Putamen (tissue), 1 donor: Measurements from ENCODE around the gene RETREG1.

Experiments used
- DNase-seq: peaks from one replicate; pipeline ENCODE4 v3.0.0-alpha.2; 2016; ENCODE audit warnings: low spot score

Gene RETREG1

DNA sequence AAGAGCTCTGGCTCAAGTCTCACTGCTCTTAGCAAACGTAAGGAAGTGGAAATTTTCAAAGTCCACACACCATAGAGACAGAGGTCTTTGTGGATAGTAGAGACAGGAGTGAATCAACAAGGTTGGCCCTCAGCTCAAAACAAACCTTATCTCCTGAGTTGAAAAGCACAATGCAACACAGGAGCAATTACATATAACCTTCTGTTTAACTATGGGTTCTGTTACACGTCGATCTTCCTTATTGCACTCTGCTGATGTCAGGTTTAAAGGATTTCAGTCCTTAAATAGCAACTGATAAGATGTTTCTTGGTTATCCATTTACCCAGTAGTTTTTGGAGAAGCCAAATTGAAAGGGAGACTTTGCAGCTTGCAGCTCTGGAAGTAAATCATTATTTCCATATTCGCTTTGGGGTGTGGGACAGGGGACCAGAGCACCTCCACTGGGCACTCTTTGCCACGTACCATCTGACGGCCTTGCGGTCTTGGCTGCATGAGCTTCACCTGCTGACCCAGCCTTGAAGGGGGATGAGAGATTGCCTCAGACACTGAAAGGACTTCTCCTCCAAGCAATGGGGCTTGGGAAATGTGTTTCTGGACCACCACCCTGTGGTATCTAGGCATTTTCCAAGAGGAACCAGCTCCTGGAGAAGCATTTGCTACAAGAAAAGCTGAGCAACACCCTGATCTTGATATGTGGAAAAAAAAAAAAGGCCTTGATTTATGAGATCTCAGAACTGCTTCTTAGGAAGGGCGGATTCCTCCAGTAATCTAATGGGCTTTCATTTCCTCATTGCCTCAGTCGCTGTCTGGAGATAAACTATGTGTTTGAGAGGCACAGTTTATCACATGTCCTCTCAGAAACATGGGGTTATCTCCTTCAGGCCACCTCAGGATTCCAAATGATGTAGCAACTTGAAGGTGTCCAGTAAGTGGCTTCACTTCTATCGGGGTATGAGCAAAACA, 95.0 kb downstream of the RETREG1 start:
- DNase-seq, result no peak

DNA sequence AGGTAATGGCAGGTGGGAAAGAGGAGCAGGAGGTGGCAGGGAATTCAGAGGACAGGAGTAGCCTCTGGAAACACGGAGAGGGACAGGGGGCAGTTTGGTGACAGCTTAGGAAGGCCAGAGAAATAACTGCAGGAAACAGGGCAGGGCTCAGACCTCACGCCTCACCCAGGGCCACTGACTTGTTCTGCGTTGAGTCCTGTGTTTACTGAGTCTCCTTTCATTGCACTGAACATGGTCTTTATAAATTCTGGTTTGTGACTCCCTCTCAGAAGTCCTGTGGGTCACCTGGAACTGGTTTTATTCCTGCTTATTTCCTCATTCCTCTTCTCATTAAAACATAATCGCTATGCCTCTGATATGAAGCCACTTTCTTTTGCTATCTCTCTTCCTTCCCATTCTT, 96.0 kb downstream of the RETREG1 start:
- DNase-seq, result no peak

DNA sequence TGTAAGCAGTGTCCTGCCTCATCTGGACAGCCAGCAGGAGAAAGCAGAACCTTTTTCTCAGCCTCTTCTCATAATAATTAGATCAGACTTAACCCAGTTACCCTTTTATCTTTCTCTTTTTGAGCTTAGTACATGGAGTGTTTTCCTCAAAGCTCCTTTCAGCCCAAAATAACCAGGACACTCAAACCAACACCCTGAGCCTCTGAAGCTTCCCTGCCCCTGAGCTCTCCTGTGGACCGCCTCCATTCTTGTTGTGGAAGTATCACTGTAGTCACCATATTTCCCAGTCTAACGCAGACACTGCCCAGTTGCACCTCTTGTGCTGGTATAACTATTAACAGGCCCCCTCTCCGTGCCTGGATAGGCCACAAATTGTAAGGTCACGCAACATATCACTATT, 97.4 kb downstream of the RETREG1 start:
- DNase-seq, result no peak

DNA sequence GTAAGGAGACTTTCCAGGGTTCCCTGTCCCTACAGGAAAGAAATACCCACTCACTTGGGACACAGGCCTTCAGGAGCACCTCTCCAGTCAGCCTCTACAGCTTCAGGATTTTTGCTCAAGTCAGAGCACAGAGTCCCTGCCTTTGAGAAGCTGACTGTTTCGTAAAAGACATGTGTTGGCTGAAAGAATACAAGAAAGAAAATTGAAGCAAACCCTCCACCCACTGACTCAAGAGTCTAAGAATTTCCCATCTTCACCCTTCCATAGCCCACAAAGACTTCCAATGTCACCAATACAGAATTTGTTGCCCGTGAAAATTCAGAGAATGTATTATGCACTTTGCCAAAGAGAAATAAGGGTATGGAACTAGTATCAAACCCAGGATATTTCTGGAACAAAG, 98.2 kb downstream of the RETREG1 start:
- DNase-seq, result no peak

DNA sequence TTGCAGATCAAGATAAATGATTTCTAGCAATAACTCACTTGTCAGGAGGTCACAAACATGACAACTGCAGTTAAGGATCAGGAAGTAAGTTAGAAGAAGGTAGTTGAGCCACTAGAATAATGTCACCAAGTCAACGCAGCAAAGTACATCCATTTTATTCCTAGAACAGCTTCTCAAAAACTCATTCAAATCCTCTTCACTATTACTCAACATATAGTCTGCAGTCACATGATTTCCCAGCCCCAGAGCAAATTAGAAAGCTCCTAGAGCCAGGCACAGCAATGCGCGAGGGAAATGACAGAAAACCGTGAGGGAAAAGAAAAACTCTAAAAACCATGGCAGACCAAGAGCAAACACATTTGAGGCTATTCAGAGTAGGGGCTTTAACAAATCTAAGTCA, 101.3 kb downstream of the RETREG1 start:
- no peak for DNase-seq

DNA sequence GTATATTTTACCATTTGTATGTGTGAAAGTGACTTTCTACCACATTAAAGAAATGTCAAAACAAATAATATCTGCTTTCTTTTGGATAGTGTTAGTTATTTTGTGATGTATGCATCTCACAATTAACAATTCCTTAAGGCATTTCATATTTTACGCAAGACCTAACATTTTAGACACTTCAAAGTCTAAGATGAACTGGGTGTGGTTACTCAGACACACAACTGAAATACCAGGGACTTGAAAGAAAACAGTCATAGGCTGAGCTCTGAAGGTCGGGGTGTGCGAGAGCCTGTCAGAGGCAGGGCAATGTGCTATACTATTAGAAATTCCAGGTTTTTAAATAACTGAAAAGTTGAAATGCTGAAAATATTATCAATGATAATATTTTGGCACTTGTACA, 106.7 kb downstream of the RETREG1 start:
- no peak for DNase-seq

DNA sequence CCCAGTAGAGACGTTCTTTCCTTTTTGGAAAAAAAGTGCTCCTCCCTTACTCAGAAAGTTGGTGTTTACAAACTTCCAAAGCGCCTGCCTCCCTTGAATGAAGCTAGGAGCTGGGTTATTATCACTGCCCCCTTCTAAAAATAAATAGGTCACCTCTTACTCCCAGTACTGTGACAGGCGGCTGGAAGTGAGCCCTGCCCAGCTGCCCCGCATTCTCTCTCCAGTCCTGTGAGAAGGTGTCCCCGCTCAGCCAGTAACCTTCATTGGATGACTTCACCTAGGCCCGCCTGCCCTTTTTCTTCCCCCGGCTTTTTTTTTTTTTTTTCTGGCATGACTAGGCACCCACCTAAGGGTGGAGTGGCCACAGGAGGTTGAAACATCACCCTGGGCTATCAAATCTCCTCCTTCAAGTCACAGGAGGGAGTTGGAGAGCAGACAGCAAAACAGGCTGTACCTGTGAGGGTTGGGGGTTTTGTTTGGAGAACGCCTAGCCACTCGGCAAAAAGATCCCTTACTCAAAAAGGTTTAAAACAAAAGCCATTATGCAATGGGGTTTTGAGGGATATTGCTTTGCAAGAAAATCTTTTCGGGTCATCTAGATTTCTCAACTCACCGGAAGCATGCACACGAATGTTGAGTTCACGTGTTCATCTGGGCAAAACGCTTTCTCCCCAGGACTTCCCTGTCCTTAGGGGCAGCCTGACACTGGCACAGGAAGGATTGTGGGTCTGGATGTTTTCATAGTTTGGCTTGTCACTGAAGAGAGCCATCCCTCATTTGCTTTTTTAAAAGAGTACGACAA, 107.9 kb downstream of the RETREG1 start:
- no peak for DNase-seq

DNA sequence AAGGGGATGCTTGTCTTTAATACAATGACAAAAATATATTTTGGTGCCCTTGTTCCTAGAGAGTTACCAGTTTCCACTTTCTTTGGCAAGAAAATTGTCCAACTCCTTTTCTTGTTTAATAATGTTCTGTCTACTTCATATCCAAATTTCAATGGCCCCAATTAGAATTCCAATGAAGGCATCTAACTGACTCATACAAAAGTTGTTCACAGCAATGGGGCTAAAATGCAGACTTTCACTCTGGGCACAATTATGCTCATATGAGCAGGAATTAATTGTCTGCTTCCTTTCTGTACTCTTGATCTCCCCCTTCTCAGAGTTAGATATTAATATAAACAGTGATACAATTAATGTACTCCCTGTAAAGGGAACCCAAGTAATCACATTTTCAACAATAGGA, 109.1 kb downstream of the RETREG1 start:
- no peak for DNase-seq

DNA sequence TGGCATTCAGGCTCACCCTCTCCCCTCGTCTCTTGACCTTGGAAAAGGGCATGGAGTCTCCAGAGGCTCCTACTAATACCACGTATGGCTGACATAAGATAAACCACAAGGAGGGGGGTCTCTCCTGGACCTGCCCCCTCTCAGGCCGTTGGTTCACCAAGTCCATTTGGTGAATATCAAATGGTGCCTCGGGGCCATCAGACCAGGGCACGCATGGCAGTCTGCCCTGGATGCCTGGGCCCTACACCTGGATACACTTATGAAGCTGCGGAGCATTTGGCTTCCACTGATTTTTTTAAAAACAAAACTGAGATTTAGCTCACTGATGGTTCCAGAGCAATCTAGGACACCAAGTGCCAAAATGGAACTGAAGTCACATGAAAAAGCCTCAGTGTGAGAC, 110.9 kb downstream of the RETREG1 start:
- DNase-seq, result no peak

DNA sequence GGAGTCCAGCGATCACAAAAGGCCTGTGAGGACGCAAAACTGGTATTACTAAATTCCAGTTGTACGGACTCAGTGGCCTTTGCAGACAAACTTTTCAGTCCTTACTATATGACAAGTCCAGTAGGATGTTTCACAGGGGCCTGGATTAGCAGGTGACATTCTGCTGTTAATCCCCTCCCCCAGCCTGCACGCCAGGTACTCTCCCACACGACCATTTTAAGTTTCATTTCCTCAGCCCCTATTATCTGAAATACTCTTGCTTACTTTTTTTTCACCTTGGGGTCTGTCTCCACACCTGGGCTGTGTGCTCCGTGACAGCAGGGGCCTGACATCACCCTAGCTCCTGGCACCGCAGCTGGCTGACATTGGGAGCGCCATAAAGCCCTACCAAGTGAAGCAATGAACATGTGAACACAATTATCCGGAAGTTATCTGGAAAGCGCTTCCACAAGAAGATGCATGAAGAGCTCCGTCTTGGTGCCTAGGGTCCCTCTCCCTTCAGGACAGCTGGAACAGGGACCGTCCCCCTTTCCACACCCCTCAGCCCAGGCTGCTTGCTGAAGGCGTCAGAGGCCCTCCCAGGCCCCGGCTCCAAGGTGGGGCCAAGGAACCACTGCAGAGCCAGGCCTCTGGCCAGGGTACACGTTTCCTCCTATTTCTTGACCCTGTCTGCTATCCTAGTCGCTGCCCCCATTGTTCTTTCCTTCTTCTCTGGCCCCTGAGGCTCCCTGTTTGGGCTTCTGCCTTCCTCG, 111.5 kb downstream of the RETREG1 start:
- DNase-seq, result no peak

DNA sequence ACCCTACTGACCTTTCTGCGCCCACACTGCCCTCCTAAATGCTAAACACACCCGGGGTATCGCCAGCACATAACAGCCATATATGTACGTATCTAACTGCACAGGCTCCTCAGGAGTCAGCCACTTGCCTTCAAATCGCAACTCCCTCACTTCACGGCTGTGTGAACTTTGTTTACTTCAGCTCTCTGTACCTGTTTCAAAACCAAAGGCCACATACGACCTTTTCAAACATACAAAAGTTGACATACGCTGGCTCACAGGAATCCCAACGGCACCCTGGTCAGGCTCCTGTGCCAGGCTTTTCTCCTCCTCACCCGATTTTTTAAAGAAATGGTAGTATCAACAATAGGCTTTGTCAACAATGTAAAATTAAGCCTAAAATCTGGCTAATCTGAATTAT, 112.2 kb downstream of the RETREG1 start:
- no peak for DNase-seq

DNA sequence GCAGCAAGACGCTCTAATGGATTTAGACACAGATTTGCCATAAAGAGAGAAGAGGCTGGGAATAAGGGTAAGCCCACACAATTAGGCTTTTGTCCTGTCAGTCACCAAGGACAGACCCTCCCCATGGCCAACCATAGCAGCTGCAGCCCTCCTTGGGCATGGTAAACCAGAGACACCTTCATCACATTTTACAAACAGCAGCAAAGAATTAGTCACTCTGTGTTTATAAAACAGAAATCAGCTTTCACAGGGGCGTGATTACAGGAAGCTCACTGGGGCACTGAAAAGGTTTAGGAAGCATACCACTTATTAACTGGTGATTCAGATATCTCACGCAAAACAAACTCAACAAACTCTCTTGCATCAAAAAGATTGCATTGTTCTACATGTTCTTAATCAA, 113.9 kb downstream of the RETREG1 start:
- no peak for DNase-seq

DNA sequence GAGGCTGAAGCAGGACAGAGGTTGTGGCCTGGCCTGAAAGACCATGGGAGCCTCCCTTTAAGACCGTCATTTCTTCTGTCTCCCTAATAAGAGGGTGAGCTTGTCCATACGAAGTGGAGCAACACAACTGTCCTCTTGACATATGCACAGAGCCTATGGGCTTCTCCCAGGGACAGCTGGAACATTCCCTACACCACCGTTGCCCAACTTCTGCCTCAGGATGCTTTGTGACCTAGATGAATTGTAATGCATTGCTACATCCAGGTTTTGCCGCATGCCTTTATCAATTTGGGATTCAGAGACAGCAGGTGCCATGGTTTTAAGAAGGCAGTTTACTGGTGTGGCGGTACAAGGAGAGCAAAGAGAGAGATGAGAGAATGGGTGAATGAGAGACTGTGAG, 116.8 kb downstream of the RETREG1 start:
- DNase-seq, result no peak

DNA sequence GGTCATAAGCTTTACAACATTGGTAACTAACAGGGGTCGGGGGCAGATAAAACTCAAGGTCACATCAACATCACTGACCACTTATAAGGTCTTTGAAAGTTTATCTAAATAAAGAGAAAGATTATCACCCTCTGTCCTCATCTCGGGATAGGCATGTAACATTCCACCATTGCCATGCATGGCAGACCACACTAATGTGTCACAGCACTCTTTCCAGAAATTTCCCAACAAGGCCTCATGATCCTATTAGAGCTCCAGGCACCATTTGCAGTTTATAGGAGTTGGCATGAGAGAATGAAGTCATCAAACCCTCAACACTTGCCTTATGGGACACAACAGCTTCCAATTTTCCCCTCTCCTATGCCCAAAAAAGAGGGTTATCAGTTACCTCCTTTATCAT, 119.3 kb downstream of the RETREG1 start:
- no peak for DNase-seq

DNA sequence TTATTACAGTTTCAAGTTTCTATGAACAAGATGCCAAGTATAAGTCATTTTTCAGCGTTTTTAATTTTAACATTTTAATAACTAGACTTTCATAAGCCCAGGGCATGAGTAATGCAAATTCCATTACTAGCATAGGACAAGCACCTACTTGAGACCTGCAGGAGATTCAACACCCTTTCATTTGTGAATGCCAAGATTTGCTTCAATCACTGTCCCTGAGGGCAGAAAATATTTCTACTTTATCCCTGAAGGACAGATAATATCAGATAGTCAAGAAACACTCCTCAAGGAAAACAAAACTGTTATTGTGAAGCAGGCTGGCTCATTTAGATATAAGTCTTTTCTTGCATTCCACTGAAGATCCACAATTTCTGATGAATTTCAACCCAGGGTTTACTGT, 123.5 kb downstream of the RETREG1 start:
- no peak for DNase-seq

DNA sequence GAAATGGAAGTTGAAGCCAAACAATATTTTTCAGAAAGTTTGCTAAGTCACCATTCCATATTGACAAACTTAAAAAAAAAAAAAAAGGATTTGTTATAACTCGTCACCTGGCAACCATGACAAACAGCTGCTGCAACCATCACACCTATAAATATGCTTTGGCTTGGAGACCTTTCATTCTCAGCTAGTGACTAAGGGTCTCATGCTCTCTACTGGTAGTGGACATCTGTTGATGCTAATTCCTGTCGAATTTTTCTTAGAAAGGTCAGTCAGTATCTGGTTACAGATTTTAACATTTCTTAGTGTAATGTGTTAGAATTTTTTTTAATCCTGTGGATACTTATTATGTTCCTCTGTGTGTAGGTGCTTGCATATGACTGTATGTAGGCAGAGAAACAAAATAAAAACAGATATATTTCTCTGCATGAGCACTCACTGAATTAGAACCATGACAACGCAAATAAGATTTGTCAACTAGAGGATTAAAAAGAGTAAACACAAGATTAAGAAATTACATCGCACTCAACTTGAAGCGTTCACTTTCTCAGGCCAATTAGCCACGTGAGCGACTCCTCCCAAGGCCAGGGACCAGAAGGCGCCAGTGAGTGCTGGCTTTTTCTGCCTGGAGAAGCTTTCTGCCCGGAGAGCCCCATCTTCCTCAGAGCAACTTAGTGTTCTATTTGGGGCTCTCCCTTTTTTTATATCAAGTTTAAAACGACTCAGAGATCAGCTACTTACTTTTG, 124.2 kb downstream of the RETREG1 start:
- no peak for DNase-seq

DNA sequence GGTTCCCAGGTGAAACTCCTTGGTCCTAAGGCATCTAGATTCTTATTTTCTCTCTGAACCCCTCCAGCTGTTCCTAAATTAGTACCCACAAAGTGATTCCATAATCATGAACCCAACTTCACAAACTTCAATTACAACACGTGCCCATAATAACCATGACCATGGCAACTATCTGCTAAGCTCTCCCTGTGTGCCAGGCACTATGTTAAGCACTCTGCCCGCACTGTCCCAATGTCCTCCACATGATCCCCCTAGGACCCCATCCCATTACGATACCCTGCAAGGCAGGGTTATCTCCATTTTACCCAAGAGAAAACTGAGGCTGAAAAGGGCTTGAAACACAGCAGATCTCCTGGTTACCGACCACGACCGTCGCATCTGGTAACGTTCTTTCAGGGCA, 125.9 kb downstream of the RETREG1 start:
- DNase-seq, result no peak

DNA sequence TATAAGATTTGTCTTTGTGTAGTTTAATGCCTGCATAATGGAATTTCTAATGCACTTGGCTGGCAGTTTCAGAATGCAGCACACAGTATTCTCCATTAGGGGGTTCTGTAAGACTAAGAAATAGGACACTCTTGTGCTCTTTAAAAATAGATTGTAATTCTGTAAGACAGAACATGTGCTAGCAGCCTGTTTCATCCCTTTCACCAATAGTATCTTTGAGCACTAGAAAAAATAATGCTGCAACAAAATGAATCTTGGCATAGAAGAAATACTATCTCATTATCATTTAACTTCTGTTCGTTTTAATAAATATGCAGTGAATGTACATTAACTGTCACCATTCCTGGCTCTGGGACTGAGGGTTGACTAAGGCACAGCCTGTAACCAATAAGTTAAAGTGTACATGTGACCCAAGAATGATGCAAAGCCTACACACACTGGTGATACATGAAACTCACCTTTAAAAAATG, 127.4 kb downstream of the RETREG1 start:
- DNase-seq, result peak; percentile 76

DNA sequence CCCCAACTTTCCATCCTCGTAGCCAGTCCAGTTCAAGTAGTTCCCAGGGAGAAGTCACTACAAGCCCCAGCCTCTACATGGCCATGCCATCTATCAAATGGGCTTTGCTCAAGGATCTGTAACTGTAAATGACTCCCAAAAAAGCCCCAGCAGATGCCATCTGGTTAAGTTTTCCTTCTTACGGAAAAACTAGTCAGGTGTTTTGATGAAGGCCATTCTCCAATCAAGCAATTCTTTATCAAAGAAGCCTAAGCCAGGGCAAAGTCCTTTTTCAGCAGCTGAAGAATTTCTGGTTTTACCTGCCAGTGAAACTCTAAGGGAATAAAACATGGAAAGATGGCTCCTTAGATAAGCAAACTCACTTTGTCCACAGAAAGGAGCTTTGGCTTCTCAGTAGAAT, 129.3 kb downstream of the RETREG1 start:
- no peak for DNase-seq

DNA sequence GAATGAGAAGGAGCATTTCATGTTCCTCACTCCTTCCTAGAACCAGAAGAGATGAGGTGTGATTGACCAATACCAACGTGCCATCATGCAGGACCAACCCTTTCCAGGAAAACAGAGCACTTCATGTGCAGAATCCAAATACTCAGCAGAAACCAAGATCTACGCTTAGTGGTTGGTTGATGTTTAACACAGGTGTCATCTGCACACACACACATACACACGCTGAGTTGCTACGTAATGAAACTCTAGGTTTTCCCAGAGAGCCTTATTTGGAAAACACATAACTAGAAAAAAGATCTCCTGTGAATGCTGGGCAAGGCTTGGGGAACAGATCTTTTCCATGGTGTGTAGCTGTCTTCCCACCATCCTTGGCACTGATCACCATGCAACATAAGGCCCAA, 130.1 kb downstream of the RETREG1 start:
- DNase-seq, result no peak

DNA sequence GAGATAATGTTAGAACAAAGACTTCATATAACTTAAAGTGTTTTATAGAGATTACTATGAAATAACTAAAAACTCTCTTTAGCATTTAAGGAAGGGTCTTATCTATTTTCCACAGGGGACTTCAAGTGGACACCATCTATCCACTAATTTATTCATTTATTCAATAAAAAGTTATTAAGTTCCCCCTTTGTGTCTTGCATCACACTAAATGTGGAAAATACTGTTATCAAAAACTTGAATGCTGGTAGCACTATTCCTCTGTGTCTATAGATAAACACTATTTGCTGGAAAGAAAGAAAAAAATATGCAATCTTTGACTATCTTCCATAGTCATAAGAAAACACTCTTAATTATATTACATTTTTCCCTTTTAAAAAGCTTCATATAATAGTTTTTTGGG, 131.1 kb downstream of the RETREG1 start:
- DNase-seq, result no peak

DNA sequence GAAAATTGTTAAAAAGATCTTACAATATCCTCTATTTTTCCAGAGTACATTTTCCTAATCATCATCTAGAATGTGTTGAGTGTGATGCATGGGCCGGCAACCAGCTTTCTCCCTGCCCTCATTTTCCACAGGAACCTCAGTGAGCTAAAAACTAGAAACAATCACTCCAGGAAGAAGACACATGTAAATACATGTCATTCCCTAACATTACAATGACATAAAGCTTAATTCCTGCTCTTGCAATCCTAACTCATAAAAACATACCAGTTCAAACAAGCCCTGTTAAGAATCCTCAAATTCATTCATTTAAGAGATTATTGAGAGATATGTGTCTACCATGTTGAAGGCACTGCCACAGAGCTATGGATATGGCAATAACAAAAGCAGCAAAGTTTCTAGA, 132.7 kb downstream of the RETREG1 start:
- no peak for DNase-seq
